GM21360 (cell line): ENCODE data around the gene FREM2.

Experiments used
- ATAC-seq: cut with Tn5 transposase; IDR thresholded peaks from one replicate; pipeline ENCODE4 v1.9.1; 2021; ENCODE audit warnings: mild to moderate bottlenecking, moderate library complexity; ENCODE audit not compliant: unreplicated experiment

The FREM2 gene

DNA sequence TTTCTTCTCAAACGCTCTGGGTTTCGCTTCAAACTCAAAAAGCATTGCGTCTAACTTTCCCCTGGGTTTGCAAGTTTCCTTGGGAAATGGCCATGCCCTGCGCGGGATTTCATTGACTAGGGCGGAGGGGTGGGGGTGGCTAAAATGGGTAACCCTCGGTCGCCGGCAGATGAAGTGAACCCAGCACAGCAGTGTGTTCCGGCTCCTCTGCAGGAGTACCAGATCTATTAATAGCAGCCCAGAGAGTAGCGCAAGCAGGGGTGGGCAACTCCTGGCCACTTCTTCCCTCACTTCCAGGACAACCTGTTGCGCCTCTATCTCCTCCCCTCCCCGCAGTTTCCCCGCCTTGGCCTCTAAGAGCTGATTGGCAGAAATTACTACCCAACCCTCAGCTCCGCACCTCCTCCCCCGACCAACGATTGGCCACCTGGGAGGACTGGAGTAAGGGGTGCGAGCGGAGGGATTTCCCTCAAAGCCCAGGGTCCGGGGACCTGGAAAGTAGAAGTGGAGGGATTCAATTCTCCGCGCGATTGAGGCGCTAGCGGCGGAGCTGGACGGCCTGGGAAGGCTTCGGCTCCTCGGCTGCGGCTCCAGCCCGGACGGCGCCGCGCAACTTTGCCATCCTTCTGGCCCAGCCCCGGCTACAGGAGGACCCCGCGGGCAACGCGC is at the start of gene FREM2:
Gene FREM2 (plus strand): TSS at position 501 of the 669 bp plus-strand sequence. CDS start 268 bp downstream, outside the sequence.
- ATAC-seq: no peak

- ATAC-seq: no peak
Observed at GRCh38 chr13:38637576-38637975, 49.3 kb upstream of the FREM2 start.

- ATAC-seq: no peak
Observed at GRCh38 chr13:38641164-38641948, 45.5 kb upstream of the FREM2 start.

GRCh38 chr13:38647312-38647711 is 39.6 kb upstream of the FREM2 start:
- ATAC-seq: no peak

GRCh38 chr13:38648912-38649311 is 38.0 kb upstream of the FREM2 start:
- no peak for ATAC-seq

DNA sequence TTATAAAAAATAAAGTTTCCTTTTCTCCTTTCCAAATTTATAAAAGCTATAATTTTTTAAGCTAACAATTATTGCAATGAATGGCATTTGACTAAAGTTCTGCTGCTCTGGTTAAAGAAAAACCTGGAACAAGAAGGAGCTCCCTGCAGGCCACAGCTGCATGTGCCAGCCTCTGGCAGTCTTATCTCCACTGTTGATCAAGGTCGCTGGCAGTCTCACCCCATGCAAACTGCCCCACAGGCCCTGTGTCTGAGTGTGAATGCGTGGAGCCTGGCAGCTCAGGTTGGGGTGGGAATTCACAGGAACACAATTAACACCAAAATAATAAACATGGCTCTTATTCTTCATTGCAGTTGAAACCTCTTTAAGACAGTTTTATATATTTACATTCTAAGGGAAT is 30.2 kb upstream of the FREM2 start:
- ATAC-seq: no peak

DNA sequence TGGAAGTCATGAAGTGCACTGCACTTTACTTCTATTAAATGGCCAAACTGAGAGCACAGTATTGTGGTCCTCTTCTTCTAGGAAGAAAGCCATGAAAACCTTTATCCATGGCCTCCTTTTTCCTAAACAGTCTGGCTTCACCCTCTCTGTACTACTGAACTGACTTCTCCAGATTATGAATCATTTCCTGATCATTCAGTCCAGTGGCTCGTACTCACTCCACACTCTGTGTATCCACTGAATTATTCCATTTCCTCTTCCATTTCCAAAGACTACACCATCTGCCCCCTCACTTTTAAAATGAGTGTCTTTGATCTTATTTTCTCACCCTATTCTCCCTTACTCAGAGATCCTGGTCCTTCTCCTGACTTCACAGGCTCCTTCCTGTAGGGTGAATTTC is 29.7 kb upstream of the FREM2 start:
- ATAC-seq: no peak

- ATAC-seq: no peak
Observed at GRCh38 chr13:38658906-38659305, 28.0 kb upstream of the FREM2 start.

- no peak for ATAC-seq
Observed at GRCh38 chr13:38661010-38661675, 25.7 kb upstream of the FREM2 start.

DNA sequence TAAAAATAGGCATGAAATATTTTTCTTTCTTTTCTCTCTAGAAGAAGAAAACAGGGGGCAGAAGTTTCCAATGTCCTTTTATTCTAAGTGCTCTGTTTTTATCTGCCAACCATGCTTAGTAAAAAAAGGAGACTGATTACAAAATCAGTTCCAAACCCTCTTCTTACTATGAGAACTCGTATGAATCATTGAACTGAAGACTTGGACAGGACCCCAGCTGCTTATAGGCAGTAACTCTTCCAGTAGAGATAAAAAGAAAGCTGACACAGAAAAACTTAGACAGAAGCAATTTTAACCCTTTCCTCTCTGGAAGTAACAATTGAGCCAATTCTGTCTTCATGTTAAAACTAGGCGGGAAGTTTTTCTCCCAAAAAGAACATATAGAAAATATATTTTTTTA is 24.5 kb upstream of the FREM2 start:
- ATAC-seq: no peak

- no peak for ATAC-seq
Observed at GRCh38 chr13:38664906-38665305, 22.0 kb upstream of the FREM2 start.

DNA sequence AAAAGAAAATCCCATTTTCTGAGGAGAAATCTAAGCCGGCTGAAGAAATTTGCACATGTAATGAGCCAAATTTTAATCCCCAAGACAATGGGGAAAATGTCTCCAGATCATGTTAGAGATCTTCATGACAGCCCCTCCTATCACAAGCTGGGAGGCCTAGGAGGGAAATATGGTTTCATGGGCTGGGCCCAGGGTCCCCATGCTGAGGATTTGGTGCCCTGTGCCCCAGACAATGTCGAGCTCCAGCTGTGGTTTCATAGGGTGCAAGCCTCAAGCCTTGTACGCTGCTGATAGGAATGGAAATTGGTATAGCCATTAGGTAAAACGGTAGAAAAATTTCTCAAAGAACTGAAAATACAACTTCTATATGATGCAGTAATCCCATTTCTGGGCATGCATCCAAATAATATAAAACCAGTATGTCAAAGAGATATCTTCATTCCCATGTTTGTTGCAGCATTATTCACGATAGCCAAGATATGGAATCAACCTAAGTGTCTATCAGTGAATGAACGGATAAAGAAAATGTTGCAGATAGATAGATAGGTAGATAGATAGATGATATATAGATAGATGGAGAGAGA is 19.3 kb upstream of the FREM2 start:
- no peak for ATAC-seq

DNA sequence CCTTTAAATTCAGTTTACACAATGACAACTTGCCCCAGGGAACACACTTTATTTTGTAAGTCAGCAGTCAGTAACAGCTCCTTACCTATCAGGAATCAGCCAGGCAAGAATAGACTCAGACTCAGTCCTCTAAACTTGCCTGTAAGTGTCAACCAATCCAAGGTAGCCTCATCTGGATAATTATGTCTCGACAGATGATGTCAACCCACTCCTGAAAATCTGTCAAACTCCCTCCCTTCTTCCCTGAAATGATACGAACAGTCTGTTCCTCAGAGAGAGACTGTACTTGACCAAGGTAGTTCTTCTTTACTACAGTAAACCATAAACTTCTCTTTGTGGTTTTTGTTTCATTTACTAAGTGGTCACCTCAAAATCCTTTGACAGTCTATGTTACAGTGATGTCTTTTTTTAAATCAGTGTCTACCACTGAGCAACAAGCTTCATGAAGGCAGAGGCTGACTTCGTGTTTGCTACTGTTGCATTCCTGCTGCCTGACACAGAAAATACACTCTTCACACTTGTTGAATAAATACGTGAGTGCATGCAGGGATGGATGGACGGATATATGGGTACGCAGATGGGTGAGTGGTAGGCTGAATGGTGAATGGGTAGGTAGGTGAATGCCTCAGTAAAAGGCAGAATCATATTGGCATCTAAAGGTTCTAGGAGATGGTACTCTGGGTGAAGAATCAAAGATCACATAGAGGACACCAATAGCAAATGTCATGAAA is 17.5 kb upstream of the FREM2 start:
- ATAC-seq: no peak

GRCh38 chr13:38670627-38671026 is 16.2 kb upstream of the FREM2 start:
- ATAC-seq: no peak

- no peak for ATAC-seq
Observed at GRCh38 chr13:38671980-38672379, 14.9 kb upstream of the FREM2 start.

DNA sequence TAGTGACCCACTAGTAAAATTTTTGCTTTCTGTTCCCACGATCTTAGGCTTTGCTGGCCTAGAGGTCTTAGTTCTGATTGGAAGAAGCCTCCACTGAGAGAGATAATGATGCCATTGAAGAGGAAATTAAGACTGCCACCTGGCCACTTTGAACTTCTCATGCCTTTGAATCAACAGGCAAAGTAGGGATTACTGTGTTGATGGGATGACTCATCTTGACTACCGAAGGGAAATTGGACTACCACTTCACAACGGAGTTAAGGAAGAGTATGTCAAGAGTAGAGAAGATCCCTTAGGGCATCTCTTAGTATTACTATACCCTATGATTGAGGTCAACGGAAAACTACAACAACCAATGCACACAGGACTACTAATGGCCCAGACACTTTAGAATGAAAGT is 12.7 kb upstream of the FREM2 start:
- no peak for ATAC-seq

DNA sequence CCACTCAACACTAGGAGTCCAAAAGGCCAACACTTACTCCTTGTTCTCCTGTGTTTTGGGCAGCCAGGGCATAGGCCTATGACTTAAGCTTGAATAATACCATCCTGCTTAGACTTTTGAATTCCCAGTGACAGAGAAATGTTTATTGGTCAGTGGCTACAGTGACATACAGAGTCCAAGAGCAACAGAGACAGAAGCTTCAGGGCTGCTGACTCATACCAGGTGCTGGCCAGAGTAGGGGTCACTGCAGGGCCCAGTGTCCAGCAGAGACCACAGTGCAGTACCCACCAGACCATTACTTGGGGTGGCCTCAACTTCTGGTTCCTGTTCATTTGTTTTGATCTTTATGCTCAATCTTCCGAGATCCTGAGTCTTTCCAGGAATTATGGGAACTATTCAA is 6.0 kb upstream of the FREM2 start:
- no peak for ATAC-seq

GRCh38 chr13:38684714-38685113 is 2.2 kb upstream of the FREM2 start:
- no peak for ATAC-seq

- no peak for ATAC-seq
Observed at GRCh38 chr13:38685431-38685830, 1.4 kb upstream of the FREM2 start.

GRCh38 chr13:38685974-38686576 is 802 bp upstream of the FREM2 start:
- no peak for ATAC-seq
